NCI-H2029 (cell line): ENCODE data around the gene PLEKHH1.
"Not testable (repeated sequence)": the region's sequence is repeated elsewhere in the genome, so short reads cannot be mapped to it uniquely, and the experiment has no call there.

Source experiments
- DNase-seq: peaks from one replicate; lab custom pipeline; 2025; lab: John Stamatoyannopoulos, UW

PLEKHH1 gene

DNA sequence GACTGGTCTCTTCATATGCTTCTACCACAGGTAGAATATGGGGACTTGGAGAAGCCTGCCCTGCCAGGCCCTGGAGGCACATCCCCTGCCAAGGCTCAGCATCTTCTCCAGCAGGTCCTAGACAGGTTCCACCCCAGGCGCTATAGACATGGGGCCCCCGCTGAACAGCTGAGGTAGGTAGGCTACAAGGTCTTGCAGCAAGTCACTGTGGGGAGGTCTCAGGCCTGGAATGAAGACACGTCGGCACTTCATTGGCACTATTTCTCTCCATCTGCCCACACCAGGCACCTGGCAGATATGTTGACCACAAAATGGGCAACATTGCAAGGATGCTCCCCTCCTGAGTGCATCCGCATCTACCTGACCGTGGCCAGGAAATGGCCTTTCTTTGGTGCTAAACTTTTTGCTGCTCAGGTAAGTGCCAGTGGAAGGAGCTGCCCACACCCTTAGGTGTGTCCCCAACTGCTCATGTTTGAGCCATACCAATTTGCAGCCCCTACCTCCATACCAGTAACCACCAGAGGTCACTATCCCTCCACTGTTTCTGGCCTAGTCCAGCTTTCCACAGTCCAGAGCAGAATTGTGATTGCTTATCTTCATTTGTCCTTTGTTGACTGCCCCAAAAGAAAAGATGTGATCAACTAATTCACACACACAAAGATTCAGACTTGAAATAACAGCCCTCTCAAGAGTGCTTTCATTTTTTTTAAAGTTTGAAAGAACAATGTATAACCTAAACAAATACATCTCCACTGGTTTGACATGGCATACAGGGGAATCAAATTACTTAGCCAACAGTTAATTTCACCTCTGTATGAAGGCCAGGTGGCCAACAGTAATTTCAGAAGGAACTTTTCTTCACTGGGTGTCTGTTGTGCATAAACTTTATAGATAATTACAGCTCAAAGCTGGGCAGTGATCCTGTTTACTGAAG is 50.9 kb downstream of the PLEKHH1 start:
- DNase-seq = no peak

DNA sequence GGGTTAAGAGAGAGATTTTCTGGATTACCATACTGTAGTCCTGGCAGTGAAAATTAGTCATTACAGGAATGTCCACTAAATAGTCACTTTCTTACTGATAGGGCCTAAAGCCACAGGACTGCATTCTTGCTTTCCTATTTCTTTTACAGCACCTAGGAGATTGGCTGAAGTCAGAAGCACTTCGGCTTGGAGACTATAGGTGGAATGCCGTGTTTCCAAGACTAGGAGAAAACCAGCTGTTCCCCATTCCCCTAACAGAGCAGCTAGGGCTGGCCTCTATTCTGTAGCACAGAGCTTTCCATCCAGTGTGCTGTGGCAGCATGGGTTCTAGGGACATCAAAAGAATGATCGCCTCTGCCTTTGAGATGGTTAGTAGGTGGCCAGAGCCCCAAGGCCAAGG is 51.9 kb downstream of the PLEKHH1 start:
- DNase-seq = no peak

DNA sequence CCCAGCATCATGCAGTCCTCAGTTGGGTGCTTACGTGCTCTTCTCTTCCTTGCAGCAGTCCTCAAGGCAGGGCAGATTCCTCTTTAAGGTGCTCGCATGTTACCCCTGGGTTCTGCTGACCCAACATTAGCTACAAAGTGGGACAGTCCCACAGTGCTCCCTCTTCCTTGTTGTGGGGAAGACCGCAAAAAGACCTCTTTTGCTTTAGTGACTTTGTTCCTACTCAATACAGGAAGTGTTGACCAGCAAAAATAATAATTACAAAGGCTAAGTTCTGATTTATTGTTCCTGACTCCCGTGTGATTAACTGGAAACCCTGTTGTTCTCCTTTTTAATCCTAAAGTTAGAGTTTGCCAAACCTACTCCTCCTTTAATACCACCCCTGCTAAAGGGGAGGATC is 53.3 kb downstream of the PLEKHH1 start:
- DNase-seq = no peak

DNA sequence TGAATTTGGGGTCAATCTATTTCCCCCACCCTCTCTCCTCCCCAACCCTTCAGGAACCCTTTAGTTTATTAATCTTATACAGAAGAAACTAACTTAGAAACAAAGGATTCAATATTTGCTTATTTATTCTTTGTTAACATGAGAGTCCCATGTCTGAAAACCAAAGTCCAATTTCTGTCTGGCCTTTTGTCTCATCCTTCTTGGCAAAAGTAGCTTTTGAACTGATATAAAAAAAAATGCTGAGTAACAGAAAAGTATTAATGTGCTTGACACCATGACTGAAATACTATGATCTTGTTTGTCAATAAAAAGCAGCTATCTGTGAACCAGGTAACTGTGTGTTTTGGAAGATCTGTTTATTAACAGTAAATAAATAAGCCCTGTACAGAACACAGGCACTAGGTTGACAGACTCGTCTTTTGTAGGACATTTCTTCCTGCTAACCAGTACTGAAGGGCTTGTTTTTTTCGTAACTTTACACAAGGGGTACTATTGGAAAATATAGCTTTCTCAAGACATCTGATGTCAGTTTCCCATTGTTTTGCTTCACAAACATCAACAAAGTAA is 56.2 kb downstream of the PLEKHH1 start:
- DNase-seq = no peak

GRCh38 chr14:67593650-67594049 is 60.6 kb downstream of the PLEKHH1 start:
- not testable (repeated sequence) for DNase-seq

GRCh38 chr14:67595392-67595791 is 62.3 kb downstream of the PLEKHH1 start:
- no peak for DNase-seq

GRCh38 chr14:67599698-67600561 is 66.8 kb downstream of the PLEKHH1 start, which contains the start of gene PIGH:
Gene PIGH (minus strand): TSS chr14:67600268. CDS start chr14:67600203, 65 bp downstream.
- DNase-seq = peak; percentile 56

DNA sequence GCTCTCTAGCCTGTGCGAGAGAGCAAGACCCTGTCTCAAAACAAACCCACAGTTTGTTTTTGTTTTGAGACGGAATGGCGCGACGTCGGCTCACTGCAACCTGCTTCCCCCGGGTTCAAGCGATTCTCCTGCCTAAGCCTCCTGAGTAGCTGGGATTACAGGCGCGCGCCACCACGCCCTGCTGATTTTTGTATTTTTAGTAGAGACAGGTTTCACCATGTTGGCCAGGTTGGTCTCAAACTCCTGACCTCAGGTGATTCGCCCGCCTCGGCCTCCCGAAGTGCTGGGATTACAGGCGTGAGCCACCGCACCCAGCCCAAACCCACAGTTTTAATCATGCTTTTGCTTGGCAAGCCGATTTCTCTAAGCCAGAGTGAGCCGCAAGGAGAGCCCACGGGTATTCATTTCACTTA is 67.5 kb downstream of the PLEKHH1 start:
- DNase-seq = not testable (repeated sequence)

DNA sequence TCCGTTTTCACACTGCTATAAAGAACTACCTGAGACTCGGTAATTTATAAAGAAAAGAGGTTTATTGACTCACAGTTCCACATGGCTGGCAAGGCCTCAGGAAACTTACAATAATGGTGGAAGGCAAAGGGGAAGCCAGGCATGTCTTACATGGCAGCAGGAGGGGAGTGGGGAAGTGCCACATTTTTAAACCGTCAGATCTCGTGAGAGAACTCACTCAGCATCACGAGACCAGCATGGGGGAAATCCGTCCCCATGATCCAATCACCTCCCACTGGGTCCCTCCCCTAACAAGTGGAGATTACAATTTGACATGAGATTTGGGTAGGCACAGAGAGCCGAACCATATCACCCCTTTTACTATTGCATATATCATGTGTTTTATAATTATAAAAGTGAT is 69.0 kb downstream of the PLEKHH1 start:
- DNase-seq = no peak

DNA sequence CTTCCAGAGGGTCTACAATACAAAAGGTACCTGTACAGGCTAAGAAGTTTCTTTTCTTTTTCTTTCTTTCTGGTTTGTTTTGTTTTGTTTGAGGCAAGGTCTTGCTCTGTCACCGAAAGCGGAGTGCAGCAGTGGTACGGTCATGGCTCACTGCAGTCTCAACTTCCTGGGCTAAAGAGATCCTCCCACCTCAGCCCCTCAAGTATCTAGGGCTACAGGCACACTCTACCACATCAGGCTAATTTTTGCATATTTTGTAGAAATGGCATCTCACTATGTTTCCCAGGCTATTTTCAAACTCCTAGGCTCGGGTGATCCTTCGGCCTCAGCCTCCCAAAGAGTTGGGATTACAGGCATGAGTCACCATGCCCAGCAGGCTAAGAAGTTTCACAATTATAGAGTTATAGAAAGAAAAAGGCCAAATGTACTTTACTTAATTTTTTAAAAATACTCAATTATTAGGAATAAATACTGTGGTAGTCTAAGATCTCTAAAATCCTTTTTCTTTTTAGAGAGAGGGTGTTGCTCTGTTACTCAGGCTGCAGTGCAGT is 70.0 kb downstream of the PLEKHH1 start:
- no peak for DNase-seq

GRCh38 chr14:67607646-67608045 is 74.6 kb downstream of the PLEKHH1 start:
- DNase-seq = no peak

GRCh38 chr14:67609642-67610310 is 76.7 kb downstream of the PLEKHH1 start:
- DNase-seq = no peak

DNA sequence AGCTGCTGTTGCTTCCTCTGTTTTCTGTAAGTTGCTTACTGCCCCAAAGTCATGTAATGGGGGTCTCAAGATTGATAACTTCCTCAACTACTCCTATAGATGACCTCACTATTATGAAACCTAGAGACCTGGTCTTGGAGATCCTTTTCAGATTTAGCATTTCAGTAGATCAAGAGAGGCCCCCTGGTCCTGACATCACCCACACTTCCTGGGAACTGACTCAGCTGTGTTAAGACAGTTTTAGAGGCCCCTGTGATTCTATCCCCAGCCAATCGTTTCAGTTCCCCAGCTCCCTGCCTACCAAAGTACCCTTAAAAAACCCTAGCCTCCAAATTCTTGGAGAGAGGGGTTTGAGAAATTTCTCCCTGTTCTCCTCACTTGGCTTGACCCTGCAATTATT is 77.4 kb downstream of the PLEKHH1 start:
- no peak for DNase-seq

DNA sequence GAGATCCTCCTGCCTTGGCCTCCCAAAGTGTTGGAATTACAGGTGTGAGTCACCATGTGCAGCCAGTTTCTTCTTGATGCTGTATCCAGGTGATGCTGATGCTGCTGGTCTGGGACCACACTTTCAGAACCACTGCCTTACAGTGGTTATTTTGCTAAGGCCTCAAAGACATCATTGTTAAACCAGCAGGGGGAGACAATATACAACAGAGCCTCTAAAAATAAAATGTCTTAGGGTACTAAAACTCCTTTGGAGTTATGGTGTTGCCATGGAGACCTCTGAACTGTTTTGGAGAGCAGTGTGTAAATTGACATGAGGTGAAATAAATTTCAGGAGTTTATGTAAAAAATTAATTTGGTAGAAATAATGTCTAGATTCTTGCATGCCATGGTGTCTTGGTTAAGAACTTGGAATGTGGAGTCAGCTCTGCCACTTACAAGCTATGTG is 85.5 kb downstream of the PLEKHH1 start:
- peak; percentile 16 for DNase-seq

- peak; percentile 91 for DNase-seq
Observed at GRCh38 chr14:67619446-67620216, 86.5 kb downstream of the PLEKHH1 start, which contains the start of gene ARG2. Gene ARG2 (plus strand): TSS chr14:67619920. CDS start chr14:67619978, 58 bp downstream.

DNA sequence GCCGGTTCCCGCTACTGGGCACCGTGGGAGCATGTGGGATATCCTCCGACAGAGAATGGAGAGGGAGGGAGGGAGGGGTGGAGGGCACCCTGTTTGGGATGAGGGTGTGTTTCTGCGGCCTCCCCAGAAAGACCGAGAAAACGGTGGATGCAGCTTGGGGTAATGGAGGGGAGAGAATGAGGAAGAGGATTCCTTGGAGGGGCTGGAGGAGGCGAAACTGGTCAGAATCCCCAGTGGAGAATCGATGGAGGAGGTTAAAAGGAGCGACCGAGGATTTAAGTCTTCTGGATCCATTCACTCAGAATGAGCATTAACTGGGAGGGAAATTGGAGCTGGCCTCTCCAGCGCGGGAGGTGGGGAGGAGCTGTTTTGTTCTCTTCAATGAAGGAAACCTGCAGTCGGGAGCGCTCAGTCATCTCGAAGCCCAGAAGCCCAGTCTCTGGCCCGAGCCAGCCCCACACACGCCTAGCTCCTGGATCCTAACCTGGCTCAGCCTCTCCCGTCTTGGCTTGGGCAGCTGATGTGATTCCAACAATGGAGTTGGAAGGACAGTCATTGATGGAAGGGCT is 87.2 kb downstream of the PLEKHH1 start:
- DNase-seq = peak; percentile 5

DNA sequence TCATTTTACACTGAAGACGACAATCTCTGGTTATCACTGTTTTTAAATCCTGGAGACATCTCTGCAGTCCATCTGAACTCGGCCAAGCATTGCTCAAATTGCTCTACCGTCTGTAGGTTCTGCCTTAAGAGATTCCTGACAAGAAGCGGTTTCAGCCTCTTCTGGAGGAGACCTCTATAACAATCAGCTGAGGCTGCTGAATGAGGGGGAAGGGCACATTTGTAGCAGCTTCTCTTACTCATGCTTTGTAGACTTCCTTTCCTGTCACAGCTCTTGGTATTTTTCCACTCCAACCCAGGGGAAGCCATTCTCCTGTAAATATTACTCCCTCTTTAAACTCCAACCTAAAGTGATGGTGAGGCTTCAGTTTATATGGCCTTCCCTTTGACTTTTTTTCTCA is 89.6 kb downstream of the PLEKHH1 start:
- peak; percentile 37 for DNase-seq

GRCh38 chr14:67623114-67623513 is 90.0 kb downstream of the PLEKHH1 start:
- DNase-seq = peak; percentile 50

GRCh38 chr14:67626131-67626530 is 93.0 kb downstream of the PLEKHH1 start:
- not testable (repeated sequence) for DNase-seq

- DNase-seq = no peak
Observed at GRCh38 chr14:67627519-67627918, 94.4 kb downstream of the PLEKHH1 start.
